Airway epithelial cell (primary cell): ENCODE measurements around the gene RTL1. TPM values are rescaled to one million over a fixed set of nuclear protein-coding genes. Genes with fewer than 3 reads are reported as not detected.

Experiments used
- total RNA-seq: library from RNA; depleted of rRNA; stranded (reverse); fragments of >200 nt; gene quantifications from 2 replicates; pipeline ENCODE4 v1.2.3, GENCODE V29; 2015

RTL1 gene
- not detected in 2 replicates for total RNA-seq

GRCh38 chr14:100903672-100904185 lies at the start of gene RTL1:
RTL1 (minus strand) TSS chr14:100903722; CDS start chr14:100884788, 18,934 bp downstream.

Other genes with a start within 250 kb of the RTL1 start
- gene DLK1, start 176.8 kb downstream of the RTL1 start, total RNA-seq = not detected in 2 replicates
- 41.2 and 49.7 TPM in 2 replicates for gene MEG3, start 77.6 kb downstream of the RTL1 start, total RNA-seq